Measurements from ENCODE around the gene NCOA5.

NCOA5 gene

GRCh38 chr20:46088409-46089166, 1.2 kb downstream of the NCOA5 start:
- H3K27ac ChIP-seq = peak overlapping the region; percentile 90
- TF ChIP-seq ZFX (IDR thresholded peaks at IDR 0.05; ENCODE audit: borderline replicate concordance) = no peak
- TF ChIP-seq CTCF (IDR thresholded peaks at IDR 0.05) = no peak

GRCh38 chr20:46087161-46087560, 2.6 kb downstream of the NCOA5 start:
- TF ChIP-seq ZFX (IDR thresholded peaks at IDR 0.05; ENCODE audit: borderline replicate concordance) = no peak
- peak; percentile 70 for TF ChIP-seq CTCF (IDR thresholded peaks at IDR 0.05)
- H3K27ac ChIP-seq = no peak overlapping the region

- no peak overlapping the region for H3K27ac ChIP-seq
- no peak for TF ChIP-seq CTCF (IDR thresholded peaks at IDR 0.05)
- no peak for TF ChIP-seq ZFX (IDR thresholded peaks at IDR 0.05; ENCODE audit: borderline replicate concordance)
Observed at GRCh38 chr20:46085179-46085851, 4.4 kb downstream of the NCOA5 start.

- TF ChIP-seq ZFX (IDR thresholded peaks at IDR 0.05; ENCODE audit: borderline replicate concordance) (no peak), CTCF (IDR thresholded peaks at IDR 0.05) (no peak)
- no peak overlapping the region for H3K27ac ChIP-seq
Observed at GRCh38 chr20:46084805-46085178, 5.0 kb downstream of the NCOA5 start.

- no peak overlapping the region for H3K27ac ChIP-seq
- TF ChIP-seq ZFX (IDR thresholded peaks at IDR 0.05; ENCODE audit: borderline replicate concordance) (no peak), CTCF (IDR thresholded peaks at IDR 0.05) (no peak)
Observed at GRCh38 chr20:46083531-46084061, 6.2 kb downstream of the NCOA5 start.

- TF ChIP-seq ZFX (IDR thresholded peaks at IDR 0.05; ENCODE audit: borderline replicate concordance) (no peak), CTCF (IDR thresholded peaks at IDR 0.05) (no peak)
- no peak overlapping the region for H3K27ac ChIP-seq
Observed at GRCh38 chr20:46083101-46083500, 6.7 kb downstream of the NCOA5 start.

GRCh38 chr20:46081074-46081473, 8.7 kb downstream of the NCOA5 start:
- no peak overlapping the region for H3K27ac ChIP-seq
- TF ChIP-seq CTCF (IDR thresholded peaks at IDR 0.05) = no peak
